ENCODE measurements around the gene POLR1A.

GRCh38 chr2:86107031-86107430 lies 1.3 kb upstream of the POLR1A start:
- TF ChIP-seq CTCF (IDR thresholded peaks at IDR 0.05) (no peak), EZH2phosphoT487 (IDR thresholded peaks at IDR 0.05) (no peak), EZH2 (IDR thresholded peaks at IDR 0.05) (no peak)
